Stimulated activated CD4-positive, alpha-beta T cell treated with anti-CD3 and anti-CD28 coated beads, Interleukin-4, amount 100 ng/mL, for 1 hour (primary cell): ENCODE measurements around the gene SLC36A1.
A peak's percentile ranks its signal among the peaks of the same experiment; 100 is the strongest.
"Not testable (repeated sequence)": the region's sequence is repeated elsewhere in the genome, so short reads cannot be mapped to it uniquely, and the experiment has no call there.

Experiments
- DNase-seq: peaks from one replicate; pipeline ENCODE4 v3.0.0-alpha.2; 2020

SLC36A1 gene

DNA sequence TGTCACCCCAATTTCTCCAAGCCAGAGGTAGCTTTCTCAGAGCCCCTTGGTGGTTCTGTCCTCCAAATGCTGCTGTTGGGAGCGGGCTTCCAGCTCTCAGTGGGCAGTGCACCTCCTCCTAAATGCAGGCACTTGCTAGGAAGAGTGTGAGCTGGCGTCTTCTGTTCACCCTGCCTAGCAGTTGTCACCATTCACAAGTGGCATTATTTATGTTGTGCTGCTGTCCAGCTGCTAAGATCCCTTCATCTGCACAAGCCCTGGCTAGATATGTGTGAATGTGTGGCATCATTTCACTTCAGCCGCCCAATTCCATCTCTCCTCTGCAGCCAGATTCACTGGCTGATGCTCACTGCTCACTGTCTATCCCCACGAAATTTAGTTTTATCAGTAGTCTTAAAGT, 43.7 kb downstream of the SLC36A1 start:
- DNase-seq: no peak

DNA sequence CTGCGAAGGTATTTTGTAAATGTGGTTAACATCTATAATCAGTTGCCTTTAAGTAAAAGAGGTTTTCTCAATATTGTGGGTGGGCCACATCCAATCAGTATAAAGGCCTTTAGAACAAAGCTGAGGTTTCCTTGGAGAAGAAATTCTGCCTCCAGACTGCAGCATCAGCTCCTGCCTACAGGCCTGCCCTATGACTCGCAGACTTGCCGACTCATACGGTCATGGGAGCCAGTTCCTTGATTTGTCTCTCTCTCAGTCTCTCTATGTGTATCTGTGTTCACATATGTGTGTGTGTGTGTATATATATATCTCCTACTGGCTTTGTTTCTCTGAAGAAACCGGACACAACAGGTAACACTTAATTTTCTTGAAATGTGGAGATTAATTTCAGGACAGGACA, 45.3 kb downstream of the SLC36A1 start:
- peak; percentile 14 for DNase-seq

DNA sequence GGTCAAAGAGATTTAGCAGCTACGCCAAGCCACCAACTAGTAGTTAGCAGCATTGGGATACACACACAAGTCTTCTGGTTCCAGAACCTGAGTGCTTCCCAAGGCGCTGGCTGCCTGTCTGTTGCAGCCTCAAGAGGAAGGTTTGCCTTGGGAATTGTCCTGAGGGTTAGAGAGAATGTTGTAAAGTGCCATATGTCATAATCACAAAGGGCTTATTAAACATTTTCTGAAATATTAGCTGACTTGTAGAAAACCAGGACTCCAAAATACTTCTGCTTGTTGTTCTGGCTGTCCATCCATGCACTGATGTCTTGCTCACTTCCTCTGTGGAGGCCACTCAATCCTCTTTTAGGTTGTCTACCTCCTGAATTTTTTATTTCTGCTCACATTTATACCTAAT, 46.3 kb downstream of the SLC36A1 start:
- no peak for DNase-seq

DNA sequence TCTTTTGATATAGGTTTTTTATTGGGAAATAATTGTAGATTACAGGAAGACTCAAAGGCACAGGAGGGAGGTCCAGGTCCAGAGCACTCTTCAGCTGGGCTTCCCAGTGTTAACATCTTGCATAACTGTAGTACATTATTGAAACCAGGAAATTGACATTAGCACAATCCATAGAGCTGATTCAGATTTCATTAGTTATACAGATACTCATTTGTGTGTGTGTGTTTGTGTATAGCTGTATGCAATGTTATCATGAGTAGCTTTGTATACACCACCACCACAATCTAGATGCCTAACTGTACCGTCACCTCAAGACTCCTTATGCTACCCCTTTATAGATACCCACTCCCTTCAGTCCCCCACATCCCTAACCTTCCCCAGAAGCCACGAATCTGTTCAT, 47.9 kb downstream of the SLC36A1 start:
- DNase-seq: no peak

DNA sequence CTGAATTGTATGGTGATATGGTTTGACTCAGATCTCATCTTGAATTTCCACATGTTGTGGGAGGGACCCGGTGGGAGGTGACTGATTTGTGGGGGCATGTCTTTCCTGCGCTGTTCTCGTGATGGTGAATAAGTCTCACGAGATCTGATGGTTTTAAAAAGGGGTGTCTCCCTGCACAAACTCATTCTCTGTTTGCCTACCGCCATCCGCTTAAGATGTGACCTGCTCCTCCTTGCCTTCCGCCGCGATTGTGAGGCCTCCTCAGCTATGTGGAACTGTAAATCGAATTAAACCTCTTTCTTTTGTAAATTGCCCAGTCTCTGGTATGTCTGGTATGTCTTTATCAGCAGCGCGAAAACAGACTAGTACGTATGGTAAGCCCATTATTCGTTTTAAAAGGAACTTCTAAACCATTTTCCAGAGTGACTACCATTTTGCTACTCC, 48.7 kb downstream of the SLC36A1 start:
- no peak for DNase-seq

DNA sequence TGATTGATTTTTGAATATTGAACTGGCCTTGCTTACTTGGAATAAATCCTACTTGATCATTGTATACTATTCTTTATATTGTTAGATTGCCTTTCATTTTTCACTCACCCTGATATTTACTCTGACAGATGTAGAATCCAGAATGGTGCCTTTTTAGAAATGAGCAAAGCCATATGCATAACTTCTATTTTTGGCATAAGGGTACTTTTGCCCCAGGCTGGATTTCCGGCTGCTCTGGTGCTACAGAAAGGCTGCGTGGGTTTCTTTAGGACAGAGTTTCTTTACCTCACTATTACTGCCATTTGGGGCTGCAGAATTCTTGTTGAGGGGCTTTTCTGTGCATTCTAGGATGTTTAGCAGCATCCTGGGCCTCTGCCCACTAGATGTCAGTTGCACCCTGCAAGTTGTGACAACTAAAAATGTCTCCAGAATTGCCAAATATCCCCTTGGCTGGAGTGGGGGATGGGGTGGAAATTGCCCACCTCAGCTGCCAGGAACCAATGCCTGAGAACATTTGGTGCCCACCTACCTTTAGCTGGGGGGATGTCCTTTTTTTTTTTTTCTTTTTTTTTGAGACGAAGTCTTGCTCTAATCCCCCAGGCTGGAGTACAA, 50.1 kb downstream of the SLC36A1 start:
- no peak for DNase-seq

DNA sequence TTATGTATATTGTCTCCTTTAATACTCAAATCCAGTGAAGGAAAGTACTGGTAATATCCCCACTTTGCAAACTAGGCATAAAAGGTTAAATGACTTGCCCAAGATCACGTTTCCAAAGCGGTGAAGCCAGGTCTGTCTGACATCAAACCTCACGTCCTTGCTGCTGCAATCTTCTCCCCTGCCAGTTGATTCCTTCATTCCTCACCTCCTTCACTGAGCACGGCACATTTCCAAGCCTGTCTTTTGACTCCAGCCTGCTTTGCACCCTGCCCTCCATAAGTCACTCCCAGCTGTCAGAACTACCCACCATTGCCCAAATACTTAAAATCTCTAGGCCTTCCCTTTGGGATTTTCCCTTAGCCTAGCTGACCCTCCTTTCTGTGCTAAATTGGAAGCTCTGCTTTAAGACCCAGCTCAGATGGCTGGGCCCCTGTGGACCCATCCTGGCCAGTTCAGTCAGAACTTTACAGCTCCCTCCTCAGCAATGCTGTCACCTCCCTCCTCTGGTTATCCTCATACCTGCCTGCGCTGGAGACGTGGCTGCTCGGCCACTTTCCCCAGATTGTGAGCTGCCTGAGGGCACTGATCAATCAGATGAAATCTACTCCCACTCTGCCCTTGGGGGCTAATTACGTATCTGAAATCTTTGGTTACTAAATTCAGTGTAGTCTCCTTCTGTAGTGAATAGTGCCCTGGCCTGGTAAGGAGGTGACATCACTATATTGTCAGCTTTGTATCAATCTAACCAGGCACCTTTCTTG, 51.2 kb downstream of the SLC36A1 start:
- DNase-seq: no peak

DNA sequence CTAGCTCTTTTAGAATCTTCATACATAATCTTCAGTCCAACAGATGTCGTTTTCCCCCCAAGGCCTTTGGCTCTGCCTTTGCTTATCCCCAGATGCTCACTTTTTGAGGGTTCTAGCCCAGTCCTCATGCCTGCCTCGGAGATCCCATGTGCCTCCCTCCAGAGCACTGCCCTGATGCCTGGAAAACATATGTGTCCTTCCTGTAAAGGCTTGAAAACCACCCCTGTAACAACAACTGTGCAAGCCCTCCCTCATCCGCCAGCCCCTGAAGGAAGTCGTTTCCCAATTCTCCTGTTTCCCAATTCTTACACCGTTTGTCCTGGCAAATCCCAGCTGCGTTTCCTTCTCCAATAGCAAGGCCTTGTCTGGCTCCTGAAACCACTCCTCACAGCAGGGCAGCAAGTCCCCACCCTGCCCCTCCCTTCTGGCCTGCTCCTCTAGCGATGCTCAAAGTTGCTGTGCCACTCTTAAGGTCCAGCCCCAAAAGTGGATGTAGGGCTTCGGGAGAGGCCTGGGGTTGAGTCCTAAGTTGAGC, 52.2 kb downstream of the SLC36A1 start:
- DNase-seq: no peak

DNA sequence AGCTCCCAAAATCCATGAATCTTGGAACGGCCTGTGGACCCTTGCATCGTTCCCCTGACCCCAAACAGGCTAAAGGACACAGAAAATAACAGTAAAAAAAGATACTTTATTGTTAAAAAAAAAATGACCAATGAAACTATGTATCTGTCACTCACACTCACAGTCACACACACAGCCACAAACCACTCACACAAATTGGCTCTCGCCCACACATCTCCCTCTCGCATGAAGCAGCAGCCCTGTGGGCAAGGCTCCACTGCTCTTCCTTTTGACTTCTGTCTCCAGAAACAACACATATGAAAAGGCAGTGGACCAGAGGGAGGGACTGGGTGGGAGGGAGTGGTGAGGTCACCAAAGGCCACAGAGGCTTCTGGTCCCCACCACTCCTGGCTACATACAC, 56.6 kb downstream of the SLC36A1 start:
- DNase-seq: no peak

DNA sequence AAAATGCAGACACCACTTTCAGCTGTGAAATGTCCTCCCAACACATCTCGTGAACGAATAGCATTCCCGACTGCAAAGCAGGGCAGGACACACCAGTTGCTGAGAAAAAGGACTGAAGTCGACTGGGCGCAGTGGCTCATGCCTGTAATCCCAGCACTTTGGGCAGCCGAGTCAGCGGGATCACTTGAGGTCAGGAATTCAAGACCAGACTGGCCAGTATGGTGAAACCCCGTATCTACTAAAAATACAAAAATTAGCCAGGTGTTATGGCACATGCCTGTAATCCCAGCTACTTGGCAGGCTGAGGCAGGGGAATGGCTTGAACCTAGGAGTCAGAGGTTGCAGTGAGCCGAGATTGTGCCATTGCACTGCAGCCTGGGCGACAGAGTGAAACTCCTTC, 60.9 kb downstream of the SLC36A1 start:
- not testable (repeated sequence) for DNase-seq

DNA sequence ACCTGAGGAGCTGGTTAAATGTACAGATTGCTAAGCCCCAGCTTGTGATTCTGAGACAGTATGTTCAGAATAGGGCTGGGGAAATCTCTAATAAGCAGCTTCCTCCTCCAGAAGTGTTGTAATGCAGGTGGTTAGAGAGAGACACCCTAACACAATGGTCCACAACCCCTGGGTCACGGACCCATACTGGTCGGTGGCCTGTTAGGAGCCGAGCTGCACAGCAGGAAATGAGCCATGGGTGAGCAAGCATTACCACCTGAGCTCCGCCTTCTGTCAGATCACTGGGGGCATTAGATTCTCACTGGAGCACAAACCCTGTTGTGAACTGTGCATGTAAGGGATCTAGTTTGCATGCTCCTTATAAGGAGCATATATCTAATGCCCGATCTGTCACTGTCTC, 61.8 kb downstream of the SLC36A1 start:
- DNase-seq: no peak

DNA sequence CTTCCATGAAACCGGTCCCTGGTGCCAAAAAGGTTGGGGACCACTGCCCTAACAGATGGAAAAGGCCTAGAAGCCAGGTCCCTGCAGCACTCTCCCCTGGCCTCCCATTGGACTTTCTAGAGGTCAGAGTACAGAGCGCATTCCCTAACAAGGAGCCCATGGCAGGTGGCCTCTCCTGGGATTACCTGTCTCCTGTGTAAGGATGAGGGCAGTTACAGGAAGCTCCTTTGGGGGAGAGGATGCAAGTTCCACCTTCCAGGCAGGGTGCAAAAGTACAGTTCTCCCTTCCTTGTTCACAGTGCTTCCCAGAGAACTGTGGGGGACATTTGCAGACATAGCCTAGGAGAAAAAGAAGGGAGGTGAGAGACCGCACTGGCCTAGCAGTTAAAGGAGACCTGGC, 62.4 kb downstream of the SLC36A1 start:
- no peak for DNase-seq

DNA sequence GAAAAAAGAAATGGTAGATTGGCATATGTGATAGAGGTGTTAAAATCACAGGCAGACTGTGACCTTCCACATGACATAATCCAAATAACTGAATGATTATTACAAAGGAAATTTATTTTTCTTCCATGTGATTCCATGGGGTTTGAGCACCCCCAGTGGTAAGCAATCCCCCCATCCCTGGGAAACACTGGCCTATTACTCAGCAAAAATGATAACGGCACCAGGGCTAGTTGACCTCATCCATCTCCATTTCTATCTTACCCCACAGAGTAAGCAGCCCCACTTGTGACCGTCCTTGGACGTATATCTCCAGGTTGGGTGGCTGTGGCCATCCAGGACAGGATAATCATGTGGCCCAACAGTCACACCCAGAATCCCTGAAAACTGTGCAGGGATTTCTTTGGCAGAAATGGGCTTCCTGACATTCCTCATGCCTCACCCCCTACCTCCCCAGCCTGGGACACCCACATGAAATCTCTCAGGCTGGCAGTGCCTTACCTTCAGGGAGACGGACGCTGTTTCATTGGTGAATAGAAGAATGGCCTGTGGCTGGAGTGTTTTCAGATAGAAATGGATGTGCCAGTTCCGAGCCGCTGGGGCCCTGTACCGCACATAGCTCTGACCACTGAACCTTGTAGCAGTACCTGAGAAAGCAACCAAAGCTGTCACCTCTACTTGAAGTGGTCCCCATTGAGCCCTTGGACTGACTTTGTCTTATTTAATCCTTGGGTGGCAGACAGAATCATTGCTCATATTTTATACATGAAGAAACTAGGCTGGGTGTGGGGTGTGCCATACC, 69.9 kb downstream of the SLC36A1 start:
- no peak for DNase-seq

DNA sequence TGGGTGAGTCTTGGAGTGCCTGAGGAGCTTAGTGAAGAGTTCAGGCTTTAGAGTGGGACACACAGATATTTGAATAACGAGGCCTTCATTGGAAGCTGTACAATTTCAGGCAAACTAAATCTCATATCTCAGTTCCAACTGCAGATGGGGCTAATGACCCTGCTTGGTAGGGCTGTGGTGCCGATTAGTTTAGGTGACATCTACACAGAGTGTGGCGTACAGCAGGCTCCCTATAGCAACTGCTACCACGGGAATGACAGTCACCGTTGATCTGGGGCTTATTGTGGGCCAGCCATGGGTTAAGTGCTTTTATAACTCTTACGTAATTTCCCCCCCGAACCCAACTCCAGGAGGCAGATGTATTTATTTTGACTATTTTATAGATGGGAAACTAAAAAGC, 72.9 kb downstream of the SLC36A1 start:
- DNase-seq: no peak

DNA sequence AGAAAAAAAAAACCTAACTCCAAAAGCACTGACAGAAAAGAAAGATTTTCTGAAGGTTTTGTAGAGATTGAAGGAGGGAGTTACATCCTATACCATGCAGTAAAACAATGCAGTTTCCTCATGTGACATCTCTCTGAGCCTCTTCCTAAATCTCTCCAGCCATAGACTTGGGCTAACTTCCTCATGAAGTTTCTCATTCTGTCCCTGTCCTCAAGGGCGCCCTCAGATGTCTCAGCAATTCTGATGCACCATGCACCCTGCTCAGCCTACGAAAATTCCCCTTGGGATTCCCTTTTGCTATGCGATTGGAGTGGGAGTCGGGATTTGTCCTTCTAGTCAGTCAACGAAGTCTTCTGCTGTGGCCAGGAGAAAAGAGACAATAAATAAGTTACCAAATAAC, 74.8 kb downstream of the SLC36A1 start:
- no peak for DNase-seq

DNA sequence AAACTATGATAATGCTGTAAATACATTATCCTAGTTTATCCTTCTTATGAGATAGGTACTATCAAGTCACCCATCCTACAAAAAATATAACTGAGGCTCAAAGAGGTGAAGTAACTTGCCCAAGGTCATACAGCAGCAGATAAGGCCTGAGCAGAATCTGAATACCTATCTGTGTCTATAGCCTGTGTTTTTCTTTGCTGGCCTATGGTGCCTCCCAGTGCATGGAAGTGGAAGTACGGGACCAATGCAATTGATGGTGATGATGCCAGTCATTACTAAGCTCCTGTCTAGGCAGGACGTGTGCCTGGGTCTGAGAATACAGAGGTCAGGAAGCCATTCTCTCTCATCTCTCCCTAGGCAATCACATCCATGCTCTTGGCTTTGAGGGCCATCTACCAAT, 75.9 kb downstream of the SLC36A1 start:
- peak; percentile 20 for DNase-seq

DNA sequence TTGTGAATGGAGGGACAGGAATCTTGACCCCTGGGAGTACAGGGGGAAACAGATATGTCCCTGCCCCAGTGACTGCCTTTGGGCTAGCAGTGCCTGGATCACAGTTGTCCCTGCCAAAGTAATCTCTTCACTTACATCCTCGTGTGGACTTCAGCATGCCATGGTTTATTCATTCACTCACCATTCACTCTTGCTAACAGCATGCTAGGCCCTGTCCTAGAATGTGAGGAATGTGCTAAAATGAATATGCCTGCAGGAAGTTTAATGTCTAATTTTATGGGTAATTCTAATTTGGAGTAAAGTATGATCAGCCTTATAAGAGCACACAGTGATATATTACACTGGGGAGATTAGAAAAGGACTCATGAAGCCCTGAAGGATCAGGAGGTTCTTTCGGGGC, 80.8 kb downstream of the SLC36A1 start:
- no peak for DNase-seq

DNA sequence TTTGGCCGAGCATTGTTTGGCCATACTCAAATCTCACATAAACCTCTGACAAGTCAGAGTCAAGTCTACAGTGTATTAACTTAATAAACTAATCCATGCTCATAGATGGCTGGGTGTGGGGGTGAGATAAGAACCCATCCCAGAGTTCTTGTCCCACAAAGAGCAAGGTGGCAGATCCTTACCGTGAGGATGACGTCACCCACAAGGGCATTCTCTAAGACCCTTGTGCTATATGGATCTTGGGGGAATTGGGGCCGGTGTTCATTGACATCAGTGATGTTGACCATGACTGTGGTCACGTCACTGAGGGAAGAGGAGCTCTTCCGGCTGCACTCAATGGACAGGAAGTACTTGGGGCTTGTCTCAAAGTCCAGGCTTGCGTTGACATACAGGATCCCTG, 81.6 kb downstream of the SLC36A1 start:
- no peak for DNase-seq

DNA sequence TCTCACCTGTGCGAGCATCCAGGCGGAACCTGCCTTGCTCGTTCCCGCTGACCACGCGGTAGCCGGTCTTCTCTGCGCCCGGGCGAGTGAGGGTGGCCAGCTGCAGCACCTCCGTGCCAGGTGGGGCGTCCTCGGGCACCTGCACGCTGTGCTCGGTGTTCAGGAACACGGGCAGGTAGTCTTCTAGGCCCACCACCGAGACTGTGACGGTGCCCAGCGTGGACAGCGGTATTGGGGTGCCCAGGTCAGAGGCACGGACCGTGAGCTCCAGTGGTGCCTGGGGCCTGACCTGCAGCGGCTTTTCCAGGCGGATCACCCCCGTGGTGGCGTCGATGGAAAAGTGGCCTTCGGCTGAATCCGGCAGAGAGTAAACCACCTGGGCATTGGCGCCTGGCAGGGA, 84.2 kb downstream of the SLC36A1 start:
- no peak for DNase-seq

DNA sequence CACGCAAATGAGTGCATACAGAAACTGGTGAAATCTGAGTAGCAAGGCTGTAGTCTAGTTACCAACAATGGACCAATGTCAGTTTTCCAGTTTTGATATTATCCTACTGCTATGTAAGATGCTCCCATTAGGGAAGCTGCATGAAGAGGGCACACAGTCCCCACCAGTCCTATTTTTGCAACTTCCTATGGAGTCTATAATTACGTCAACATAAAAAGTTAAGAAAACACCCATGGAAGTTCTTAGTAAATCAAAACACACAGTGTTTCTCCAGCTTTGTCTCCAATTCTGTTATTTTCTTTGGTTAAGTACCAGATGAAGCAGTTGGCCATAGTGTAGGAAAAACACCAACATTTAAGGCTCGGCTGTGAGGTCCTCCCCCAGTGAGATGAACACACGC, 85.0 kb downstream of the SLC36A1 start:
- no peak for DNase-seq

DNA sequence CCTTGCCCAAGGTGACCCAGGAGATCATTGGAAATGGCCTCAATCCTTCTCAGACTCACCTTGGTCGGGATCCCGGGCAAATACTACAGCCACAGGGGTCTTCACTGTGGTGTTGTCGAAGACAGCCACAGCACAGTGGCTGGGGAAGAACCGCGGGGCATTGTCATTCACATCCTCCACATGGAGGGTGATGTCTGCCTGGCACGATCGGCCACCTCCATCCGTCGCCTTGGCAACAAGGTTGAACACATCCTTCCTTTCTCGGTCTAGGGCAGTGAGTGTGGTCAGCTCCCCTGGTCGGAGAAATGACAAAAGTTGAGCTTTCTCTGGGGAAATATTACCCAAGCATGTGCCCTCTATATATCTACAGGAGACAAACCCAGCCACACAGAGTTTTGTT, 86.9 kb downstream of the SLC36A1 start:
- DNase-seq: no peak

DNA sequence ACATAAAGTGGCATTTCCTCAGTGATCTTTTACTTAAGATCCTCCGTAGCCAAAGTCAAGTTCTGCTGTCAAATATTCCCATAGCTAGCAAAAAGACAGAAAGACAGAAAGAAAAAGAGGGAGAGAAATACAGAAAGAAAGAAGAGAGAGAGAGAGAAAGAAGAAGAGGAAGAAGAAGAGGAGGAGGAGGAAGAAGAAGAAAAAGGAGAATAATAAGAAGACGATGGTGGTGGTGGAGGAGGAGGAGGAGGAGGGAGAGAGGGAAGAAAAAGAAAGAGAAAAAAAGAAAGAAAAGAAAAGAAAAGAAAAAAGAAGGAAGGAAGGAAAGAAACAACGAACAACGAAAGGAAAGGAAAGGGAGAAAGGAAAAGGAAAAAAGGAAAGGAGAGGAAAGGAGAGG, 89.6 kb downstream of the SLC36A1 start:
- DNase-seq: no peak

DNA sequence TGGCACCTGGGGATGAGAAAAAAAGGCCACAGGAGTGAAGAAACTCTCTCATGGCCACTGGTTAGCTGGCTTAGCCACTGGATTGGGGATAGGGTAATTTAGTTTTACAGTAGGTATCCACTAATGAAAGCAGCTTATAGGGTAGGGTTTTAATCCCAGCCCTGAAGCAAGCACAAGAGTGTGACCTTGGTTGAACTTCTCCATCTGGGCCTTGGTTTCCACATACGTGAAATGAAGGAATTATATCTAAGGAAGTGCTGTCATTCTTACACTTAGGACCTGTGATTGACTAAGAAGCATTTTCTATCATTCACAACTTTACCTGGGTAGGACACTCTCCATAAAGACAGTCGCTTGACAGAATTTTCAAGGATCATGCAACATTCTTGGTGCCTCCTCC, 94.2 kb downstream of the SLC36A1 start:
- no peak for DNase-seq
